GM12878 (cell line): ENCODE data around the gene MAOA.

Experiments
- JUND ChIP-seq: IDR thresholded peaks from 2 replicates; pipeline ENCODE4 v1.6.1; 2012; ENCODE audit warnings: low read depth, mild to moderate bottlenecking, low read length, improper control_type of control experiment, moderate library complexity
- MTA2 ChIP-seq: fragments of 450-650 bp; IDR thresholded peaks from 2 replicates; pipeline ENCODE4 v1.6.1; 2016; ENCODE audit warnings: low read depth, mild to moderate bottlenecking, moderate library complexity
- MTA3 ChIP-seq: IDR thresholded peaks from 2 replicates; pipeline ENCODE4 v1.6.1; 2012; ENCODE audit warnings: low read length, inconsistent platforms, borderline replicate concordance
- NFIC ChIP-seq: IDR thresholded peaks from 2 replicates; pipeline ENCODE4 v1.6.1; 2012; ENCODE audit warnings: low read depth, mild to moderate bottlenecking, inconsistent platforms, low read length, moderate library complexity
- POLR2AphosphoS5 ChIP-seq: IDR thresholded peaks from 2 replicates; pipeline ENCODE4 v1.6.1; 2011; ENCODE audit warnings: mild to moderate bottlenecking, low read length, inconsistent platforms
- SUZ12 ChIP-seq: fragments of 200-600 bp; sonication (generic); IDR thresholded peaks from one replicate; pipeline ENCODE4 v1.6.1; 2018; ENCODE audit warnings: antibody characterized with exemption, mild to moderate bottlenecking; ENCODE audit not compliant: unreplicated experiment
- TF ChIP-seq, protein P1 (sequence below), 3 experiments: IDR thresholded peaks in 2 of 3; conservative IDR thresholded peaks in 1 of 3; 2 replicates each; pipeline ENCODE4 v1.5.1; 2011; ENCODE audit warnings: low read depth in 3 of 3, low read length in 3 of 3, mild to moderate bottlenecking in 3 of 3, control low read depth in 2 of 3, moderate library complexity in 2 of 3, inconsistent platforms in 1 of 3, mixed read lengths in 1 of 3; ENCODE audit not compliant: control insufficient read depth in 2 of 3, insufficient read depth in 1 of 3; ENCODE audit errors: extremely low read depth in 1 of 3

DNA sequence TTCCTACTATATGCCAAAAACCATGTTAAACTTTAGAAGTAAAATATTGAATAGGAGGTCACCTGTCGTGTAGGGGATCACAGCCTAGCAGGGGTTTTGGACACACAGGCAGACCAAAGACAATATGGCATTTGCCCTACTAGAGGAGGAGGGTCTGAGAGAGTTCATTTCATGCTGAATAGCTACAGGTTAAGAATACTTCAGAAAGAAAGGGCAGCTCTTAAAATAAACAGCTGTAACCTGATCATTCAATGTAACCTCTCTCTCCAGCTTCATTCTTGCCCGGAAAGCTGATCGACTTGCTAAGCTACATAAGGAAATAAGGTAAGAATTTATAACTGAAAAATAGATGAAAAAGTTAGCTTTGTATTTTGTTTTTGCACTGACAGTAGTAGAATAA is 79.9 kb downstream of the MAOA start:
- TF ChIP-seq POLR2AphosphoS5 (no peak), MTA2 (no peak), MTA3 (no peak), SUZ12 (no peak), NFIC (no peak), JUND (no peak)
- TF ChIP-seq, protein P1, sequence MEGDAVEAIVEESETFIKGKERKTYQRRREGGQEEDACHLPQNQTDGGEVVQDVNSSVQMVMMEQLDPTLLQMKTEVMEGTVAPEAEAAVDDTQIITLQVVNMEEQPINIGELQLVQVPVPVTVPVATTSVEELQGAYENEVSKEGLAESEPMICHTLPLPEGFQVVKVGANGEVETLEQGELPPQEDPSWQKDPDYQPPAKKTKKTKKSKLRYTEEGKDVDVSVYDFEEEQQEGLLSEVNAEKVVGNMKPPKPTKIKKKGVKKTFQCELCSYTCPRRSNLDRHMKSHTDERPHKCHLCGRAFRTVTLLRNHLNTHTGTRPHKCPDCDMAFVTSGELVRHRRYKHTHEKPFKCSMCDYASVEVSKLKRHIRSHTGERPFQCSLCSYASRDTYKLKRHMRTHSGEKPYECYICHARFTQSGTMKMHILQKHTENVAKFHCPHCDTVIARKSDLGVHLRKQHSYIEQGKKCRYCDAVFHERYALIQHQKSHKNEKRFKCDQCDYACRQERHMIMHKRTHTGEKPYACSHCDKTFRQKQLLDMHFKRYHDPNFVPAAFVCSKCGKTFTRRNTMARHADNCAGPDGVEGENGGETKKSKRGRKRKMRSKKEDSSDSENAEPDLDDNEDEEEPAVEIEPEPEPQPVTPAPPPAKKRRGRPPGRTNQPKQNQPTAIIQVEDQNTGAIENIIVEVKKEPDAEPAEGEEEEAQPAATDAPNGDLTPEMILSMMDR (IDR thresholded peaks at IDR 0.05 in 2 of 3, conservative IDR thresholded peaks at IDR 0.05 in 1 of 3; ENCODE audit: control insufficient read depth in 2 of 3, extremely low read depth in 1 of 3, insufficient read depth in 1 of 3, low read depth in 3 of 3, low read length in 3 of 3) = no peak
